Kidney (tissue), 14 donors: ENCODE data around the gene ZNF654. TPM values are rescaled to one million over a fixed set of nuclear protein-coding genes. Genes with fewer than 3 reads are reported as not detected.

Source experiments
- DNase-seq, 5 donors: peaks; one replicate each; pipeline ENCODE4 v3.0.0-alpha.2; 2013 to 2020
- FAIRE-seq: peaks from 2 replicates; lab custom pipeline; 2012; peaks lifted over from hg19 to GRCh38; lab: Jason Lieb, UNC
- H3K27ac ChIP-seq, 2 donors: one replicate each; pipeline ENCODE4 v1.7.0; 2013; ENCODE audit warnings: low read depth in 2 of 2, low read length in 2 of 2, inconsistent platforms in 1 of 2
- H3K27me3 ChIP-seq: one replicate; pipeline ENCODE4 v1.7.1; 2013; ENCODE audit warnings: low read length, inconsistent platforms; ENCODE audit not compliant: control insufficient read depth, insufficient read depth
- H3K36me3 ChIP-seq, 3 donors: one replicate each; pipeline versions ENCODE4 v1.7.0 to v1.7.1; 2013; ENCODE audit warnings: low read length in 3 of 3, control low read depth in 1 of 3, inconsistent platforms in 1 of 3; ENCODE audit not compliant: insufficient read depth in 3 of 3, control insufficient read depth in 2 of 3
- H3K4me1 ChIP-seq, 3 donors: one replicate each; pipeline versions ENCODE4 v1.7.0 to v1.7.1; 2013; ENCODE audit warnings: low read length in 3 of 3, inconsistent platforms in 1 of 3, low read depth in 1 of 3; ENCODE audit not compliant: control insufficient read depth in 2 of 3, insufficient read depth in 2 of 3
- H3K4me3 ChIP-seq, 3 donors: one replicate each; pipeline versions ENCODE4 v1.7.0 to v1.8.1; 2013; ENCODE audit warnings: low read length in 3 of 3, control low read depth in 1 of 3, inconsistent platforms in 1 of 3
- H3K9ac ChIP-seq, 3 donors: one replicate each; pipeline versions ENCODE4 v1.7.0 to v1.7.1; 2013; ENCODE audit warnings: low read length in 3 of 3, control low read depth in 1 of 3, inconsistent platforms in 1 of 3
- H3K9me3 ChIP-seq, 3 donors: one replicate each; pipeline versions ENCODE4 v1.7.0 to v1.7.1; 2013; ENCODE audit warnings: low read length in 3 of 3, control low read depth in 1 of 3, inconsistent platforms in 1 of 3; ENCODE audit not compliant: control insufficient read depth in 2 of 3, insufficient read depth in 1 of 3
- intact Hi-C: fragments of 100-400 bp; cut with DNase I; formaldehyde crosslinking; loops from one replicate; pipeline ENCODE4 v1.11.1; 2022
- polyA plus RNA-seq: library from polyadenylated mRNA; stranded (reverse); fragments of 350-450 nt; fragmentation: Illumina TruSeq; extraction: RNeasy Lipid Tissue Mini Kit (QIAGEN cat#74804); gene quantifications from one replicate; pipeline ENCODE4 v1.2.3, GENCODE V29; 2014; ENCODE audit warnings: low read depth, low replicate concordance; ENCODE audit not compliant: insufficient read depth
- total RNA-seq: library from RNA; stranded (reverse); fragmentation: NEBNext Ultra II Directional; extraction: Animal tissue kit (Norgen Biotek cat#: 25700); gene quantifications from one replicate; pipeline ENCODE4 v1.2.1, GENCODE V29; 2021
- TF ChIP-seq, protein P1 (sequence below): IDR thresholded peaks from 3 replicates; pipeline ENCODE4 v1.5.1; 2012; ENCODE audit warnings: mild to moderate bottlenecking, moderate library complexity, borderline replicate concordance; ENCODE audit not compliant: insufficient read depth; ENCODE audit errors: extremely low read depth
- donor health status: control.
- donor health status: control.
- donor health status: control.
- donor health status: control.
- donor health status: control.
- donor health status: DM: yes; HTN: yes; CAD: no.
- donor health status: Normal renal cell carcinoma (clear cell type).

Gene ZNF654
- total and polyA plus RNA-seq, 2 donors from 2014 or later = 3.0 to 16.0 TPM

DNA sequence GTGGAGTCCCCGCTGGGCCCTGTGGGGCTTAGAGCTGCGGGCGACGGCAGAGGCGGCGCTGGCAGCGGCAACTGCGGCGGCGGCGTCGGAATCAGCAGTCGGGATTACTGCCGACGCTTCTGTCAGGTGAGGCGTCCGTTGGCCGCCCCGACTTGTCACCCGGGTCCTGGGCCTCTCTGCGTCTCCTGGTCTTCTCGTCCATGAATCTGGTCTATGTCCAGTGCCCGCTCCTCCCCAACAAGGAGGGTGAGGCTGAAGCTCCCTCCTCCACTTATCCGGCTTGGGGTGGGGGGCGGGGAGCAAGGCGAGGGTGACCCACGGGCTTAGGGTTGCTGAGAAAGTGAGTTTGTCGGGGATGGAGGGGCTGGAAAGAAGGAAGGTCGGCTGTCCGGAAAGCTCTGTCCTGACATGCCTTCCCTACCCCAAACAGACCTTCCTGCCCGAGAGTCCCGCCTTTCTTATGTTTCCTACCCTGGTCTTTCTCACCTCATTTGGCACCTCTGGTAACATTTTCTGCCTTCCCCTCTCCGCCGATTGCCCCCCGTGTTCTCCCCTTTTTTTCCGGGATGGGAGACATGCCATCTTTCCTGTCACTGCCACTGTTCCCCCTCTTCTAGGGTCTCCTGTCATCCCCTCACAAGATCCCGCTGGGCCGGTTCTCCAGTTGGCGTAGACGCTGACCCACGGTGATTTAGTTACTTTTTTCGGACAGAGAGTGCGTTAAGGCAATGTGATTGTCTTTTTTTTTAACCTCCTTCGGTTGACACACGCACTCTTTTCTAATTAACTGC is 520 bp downstream of the ZNF654 start:
- Histone ChIP-seq H3K36me3 (peaks cover 2 to 13% (median 5%) of the 10 kb centered on the region in 3 donors), H3K4me1 (peaks cover 0 to 17% (median 3%) of the 10 kb centered on the region in 3 donors), H3K9me3 (no peaks in the 10 kb centered on the region), H3K27me3 (no peaks in the 10 kb centered on the region), H3K4me3 (peak overlapping the region; percentile 87 to 96 (median 88)), H3K27ac (peak overlapping the region; percentile 89 to 96), H3K9ac (peak overlapping the region; percentile 3 to 93 (median 82))
- no peak for FAIRE-seq
- TF ChIP-seq, protein P1, sequence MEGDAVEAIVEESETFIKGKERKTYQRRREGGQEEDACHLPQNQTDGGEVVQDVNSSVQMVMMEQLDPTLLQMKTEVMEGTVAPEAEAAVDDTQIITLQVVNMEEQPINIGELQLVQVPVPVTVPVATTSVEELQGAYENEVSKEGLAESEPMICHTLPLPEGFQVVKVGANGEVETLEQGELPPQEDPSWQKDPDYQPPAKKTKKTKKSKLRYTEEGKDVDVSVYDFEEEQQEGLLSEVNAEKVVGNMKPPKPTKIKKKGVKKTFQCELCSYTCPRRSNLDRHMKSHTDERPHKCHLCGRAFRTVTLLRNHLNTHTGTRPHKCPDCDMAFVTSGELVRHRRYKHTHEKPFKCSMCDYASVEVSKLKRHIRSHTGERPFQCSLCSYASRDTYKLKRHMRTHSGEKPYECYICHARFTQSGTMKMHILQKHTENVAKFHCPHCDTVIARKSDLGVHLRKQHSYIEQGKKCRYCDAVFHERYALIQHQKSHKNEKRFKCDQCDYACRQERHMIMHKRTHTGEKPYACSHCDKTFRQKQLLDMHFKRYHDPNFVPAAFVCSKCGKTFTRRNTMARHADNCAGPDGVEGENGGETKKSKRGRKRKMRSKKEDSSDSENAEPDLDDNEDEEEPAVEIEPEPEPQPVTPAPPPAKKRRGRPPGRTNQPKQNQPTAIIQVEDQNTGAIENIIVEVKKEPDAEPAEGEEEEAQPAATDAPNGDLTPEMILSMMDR = no peak
- intact Hi-C loops = no loop called here
- DNase-seq = peak in 3 of 5 donors; percentile 35 to 65 (median 47)

DNA sequence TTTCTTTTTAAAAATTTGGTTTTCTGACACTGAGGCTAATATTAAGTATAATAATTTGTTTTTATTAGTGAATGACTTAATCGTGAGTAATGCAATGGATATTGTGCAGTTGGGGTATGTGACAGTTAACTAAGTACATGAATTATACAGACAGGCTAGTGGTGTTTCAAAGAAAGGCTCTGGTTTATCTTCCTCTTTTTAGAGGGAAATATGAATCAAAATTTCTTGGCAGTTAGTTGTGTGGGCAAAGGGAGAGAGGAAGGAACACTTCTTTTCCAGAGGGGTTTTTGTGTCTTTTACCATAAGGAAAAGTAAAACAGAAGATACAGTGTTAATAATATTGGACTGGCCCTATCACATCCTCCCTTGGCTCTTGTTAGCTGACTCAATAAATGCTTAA is 2.7 kb downstream of the ZNF654 start:
- TF ChIP-seq, protein P1 = no peak
- Histone ChIP-seq H3K36me3 (no peaks in the 10 kb centered on the region), H3K9me3 (no peaks in the 10 kb centered on the region), H3K27ac (no peak overlapping the region), H3K27me3 (no peaks in the 10 kb centered on the region), H3K4me1 (peaks cover 0 to 17% (median 3%) of the 10 kb centered on the region in 3 donors), H3K9ac (no peak overlapping the region), H3K4me3 (peak overlapping the region in 1 of 3 donors; percentile 22)
- intact Hi-C loops = no loop called here
- no peak for FAIRE-seq
- DNase-seq = no peak

DNA sequence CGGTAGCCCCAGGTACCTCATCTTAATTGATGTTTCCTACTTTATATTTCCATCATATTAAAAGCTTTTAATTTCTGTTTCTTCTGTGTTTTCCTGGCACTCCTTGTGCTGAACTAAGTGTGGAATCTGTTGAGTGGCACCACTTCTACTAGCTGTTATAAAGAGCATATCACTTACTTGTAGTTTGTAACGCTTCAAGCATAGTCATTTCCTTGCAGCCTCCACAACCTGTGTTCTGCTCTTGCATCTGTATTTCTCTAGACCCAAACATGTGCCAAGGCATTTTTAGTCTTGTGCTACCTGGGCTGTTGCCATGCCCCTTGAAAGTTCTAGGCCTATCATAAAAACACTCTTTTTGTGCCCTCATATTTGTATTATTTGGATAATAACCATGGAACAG is 16.0 kb downstream of the ZNF654 start:
- intact Hi-C loops = no loop called here
- no peaks in the 10 kb centered on the region for H3K9me3 ChIP-seq
- FAIRE-seq = no peak

More for the DNA sequence above, 16.0 kb downstream of the ZNF654 start:
- Histone ChIP-seq H3K27ac (no peak overlapping the region), H3K9ac (no peak overlapping the region), H3K27me3 (no peaks in the 10 kb centered on the region), H3K4me3 (no peak overlapping the region), H3K4me1 (peaks cover 0 to 6% (median 0%) of the 10 kb centered on the region in 3 donors), H3K36me3 (no peaks in the 10 kb centered on the region)
- no peak for DNase-seq
- TF ChIP-seq, protein P1 = no peak
